K562 (cell line): ENCODE data around the gene NPS. TPM values are rescaled to one million over a fixed set of nuclear protein-coding genes. Genes with fewer than 3 reads are reported as not detected.

Experiments used
- BCOR ChIP-seq: fragments of 450-650 bp; IDR thresholded peaks from 2 replicates; pipeline ENCODE4 v1.6.1; 2016
- CBX8 ChIP-seq: fragments of 200-600 bp; sonication (generic); IDR thresholded peaks from 2 replicates; pipeline ENCODE4 v1.6.1; 2012; ENCODE audit warnings: borderline replicate concordance, mixed run types, low read depth, mild to moderate bottlenecking, moderate library complexity, mixed read lengths, low read length, control low read depth, inconsistent platforms; ENCODE audit not compliant: poor library complexity, severe bottlenecking; ENCODE audit errors: extremely low read depth
- CHD2 ChIP-seq: IDR thresholded peaks from 2 replicates; pipeline ENCODE4 v1.6.1; 2011; ENCODE audit warnings: low read depth, low read length
- FOSL1 ChIP-seq: fragments of 200-800 bp; sonication (Bioruptor generic); conservative IDR thresholded peaks from 2 replicates; pipeline ENCODE4 v1.6.1; 2016; ENCODE audit warnings: missing genetic modification characterization, missing compliant biosample characterization
- HDAC8 ChIP-seq: fragments of 450-650 bp; IDR thresholded peaks from 2 replicates; pipeline ENCODE4 v1.6.1; 2016; ENCODE audit warnings: mild to moderate bottlenecking, missing genetic modification characterization, moderate library complexity, missing compliant biosample characterization
- JUNB ChIP-seq: fragments of 450-650 bp; formaldehyde crosslinking; conservative IDR thresholded peaks from 2 replicates; pipeline ENCODE4 v1.4.0; 2020; ENCODE audit warnings: mild to moderate bottlenecking
- KLF10 ChIP-seq: fragments of 250-450 bp; sonication (Bioruptor Pico); IDR thresholded peaks from 2 replicates; pipeline ENCODE4 v1.6.1; 2021; ENCODE audit warnings: matching md5 sums
- LEF1 ChIP-seq: fragments of 450-650 bp; IDR thresholded peaks from 2 replicates; pipeline ENCODE4 v1.6.1; 2016; ENCODE audit warnings: mild to moderate bottlenecking
- NR2C2 ChIP-seq, 2 experiments: fragments of 200-800 bp in 1 of 2; sonication (Bioruptor generic) in 1 of 2; sonication (generic) in 1 of 2; formaldehyde crosslinking in 1 of 2; IDR thresholded peaks; 2 replicates each; pipeline versions ENCODE4 v1.6.1 to v1.8.0; 2016 to 2022; ENCODE audit warnings: mild to moderate bottlenecking in 1 of 2, missing compliant biosample characterization in 1 of 2, missing genetic modification characterization in 1 of 2, missing genetic modification reagents in 1 of 2
- NRF1 ChIP-seq, 2 experiments: fragments of 450-650 bp; IDR thresholded peaks in 1 of 2; conservative IDR thresholded peaks in 1 of 2; 2 replicates each; pipeline ENCODE4 v1.6.1; 2014; ENCODE audit warnings: mild to moderate bottlenecking in 2 of 2
- ZNF586 ChIP-seq: fragments of 450-650 bp; formaldehyde crosslinking; conservative IDR thresholded peaks from 2 replicates; pipeline ENCODE4 v1.4.0; 2020; ENCODE audit warnings: mild to moderate bottlenecking, moderate library complexity
- polyA plus RNA-seq, 8 experiments: library from polyadenylated mRNA; depleted of rRNA in 4 of 8; stranded (reverse) in 5 of 8; unstranded in 3 of 8; fragments of >200 nt; fragmentation: Nextera tagmentation in 2 of 8; fragmentation: Illumina TruSeq in 1 of 8; extraction: Ambion mirVana in 2 of 8; extraction: Trizol in 1 of 8; gene quantifications; 2 replicates each; pipeline versions ENCODE4 v1.2.1 to v1.2.3, GENCODE V29; 2011 to 2014; ENCODE audit warnings: inconsistent platforms in 1 of 8, missing spikeins in 1 of 8
- total RNA-seq, 7 experiments: library from RNA; depleted of rRNA in 6 of 7; stranded (reverse); fragments of >200 nt in 6 of 7; fragmentation: Illumina TruSeq in 2 of 7; extraction: Trizol in 2 of 7; gene quantifications; 2 replicates each; pipeline versions ENCODE4 v1.2.1 to v1.2.3, GENCODE V29; 2011 to 2021; ENCODE audit warnings: low replicate concordance in 1 of 7
- TF ChIP-seq, protein P1 (sequence below), 2 experiments: fragments of 450-650 bp in 1 of 2; sonication (generic) in 1 of 2; formaldehyde crosslinking in 1 of 2; IDR thresholded peaks in 1 of 2; conservative IDR thresholded peaks in 1 of 2; 2 replicates each; pipeline versions ENCODE4 v1.6.1 to v1.8.1; 2016 to 2023; ENCODE audit warnings: mild to moderate bottlenecking in 2 of 2, moderate library complexity in 2 of 2, inconsistent platforms in 1 of 2, missing genetic modification reagents in 1 of 2
- TF ChIP-seq, protein P2 (sequence below): IDR thresholded peaks from 3 replicates; pipeline ENCODE4 v1.6.1; 2011; ENCODE audit warnings: borderline replicate concordance, mild to moderate bottlenecking; ENCODE audit not compliant: insufficient read length, insufficient read depth

Gene NPS
- total and polyA plus RNA-seq, 9 of the 15 experiments (the other 6 are each of a cell fraction or from before 2014, with no cell fraction given), result not detected

DNA sequence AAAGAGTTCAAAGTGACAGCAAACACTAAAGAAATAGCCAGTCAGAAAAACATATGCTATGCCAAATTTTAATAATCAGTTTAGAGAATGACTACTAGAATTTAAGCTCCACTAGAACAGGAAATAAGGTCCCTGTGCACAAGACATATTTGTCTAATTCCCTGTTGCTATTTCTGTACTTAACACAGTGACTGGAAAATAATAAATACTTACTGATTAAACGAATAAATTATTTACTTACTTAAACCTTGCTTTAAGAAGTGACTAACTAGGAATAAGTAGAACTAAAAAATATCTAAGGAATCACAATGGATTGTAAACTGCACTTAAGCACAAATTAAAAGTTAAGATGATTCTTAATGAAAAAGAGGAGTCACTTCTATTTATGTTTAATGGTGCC, 22.3 kb downstream of the NPS start (continued):
- TF ChIP-seq CBX8, result no peak
- TF ChIP-seq, protein P1, sequence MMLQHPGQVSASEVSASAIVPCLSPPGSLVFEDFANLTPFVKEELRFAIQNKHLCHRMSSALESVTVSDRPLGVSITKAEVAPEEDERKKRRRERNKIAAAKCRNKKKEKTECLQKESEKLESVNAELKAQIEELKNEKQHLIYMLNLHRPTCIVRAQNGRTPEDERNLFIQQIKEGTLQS (IDR thresholded peaks at IDR 0.05), result no peak
- TF ChIP-seq, protein P1 (CRISPR knock-in tag; conservative IDR thresholded peaks at IDR 0.05), result no peak
- no peak for TF ChIP-seq CHD2
- no peak for TF ChIP-seq NRF1 (conservative IDR thresholded peaks at IDR 0.05 in 1 of 2, IDR thresholded peaks at IDR 0.05 in 1 of 2)
- TF ChIP-seq JUNB, result no peak
- TF ChIP-seq FOSL1 (tag), result no peak
- TF ChIP-seq NR2C2 (CRISPR knock-in tag; IDR thresholded peaks at IDR 0.05), result no peak
- no peak for TF ChIP-seq NR2C2 (tag; IDR thresholded peaks at IDR 0.05)
- no peak for TF ChIP-seq BCOR
- no peak for TF ChIP-seq KLF10 (CRISPR knock-in tag)
- TF ChIP-seq, protein P2, sequence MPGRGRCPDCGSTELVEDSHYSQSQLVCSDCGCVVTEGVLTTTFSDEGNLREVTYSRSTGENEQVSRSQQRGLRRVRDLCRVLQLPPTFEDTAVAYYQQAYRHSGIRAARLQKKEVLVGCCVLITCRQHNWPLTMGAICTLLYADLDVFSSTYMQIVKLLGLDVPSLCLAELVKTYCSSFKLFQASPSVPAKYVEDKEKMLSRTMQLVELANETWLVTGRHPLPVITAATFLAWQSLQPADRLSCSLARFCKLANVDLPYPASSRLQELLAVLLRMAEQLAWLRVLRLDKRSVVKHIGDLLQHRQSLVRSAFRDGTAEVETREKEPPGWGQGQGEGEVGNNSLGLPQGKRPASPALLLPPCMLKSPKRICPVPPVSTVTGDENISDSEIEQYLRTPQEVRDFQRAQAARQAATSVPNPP, result no peak
- no peak for TF ChIP-seq LEF1
- TF ChIP-seq HDAC8 (tag), result no peak
- TF ChIP-seq ZNF586, result no peak
